Thyroid gland (tissue), 4 donors: Measurements from ENCODE around the gene ZBTB25. TPM values are rescaled to one million over a fixed set of nuclear protein-coding genes. Genes with fewer than 3 reads are reported as not detected.

ENCODE experiments used
- DNase-seq, 2 donors: peaks; one replicate each; pipeline ENCODE4 v3.0.0-alpha.2; 2019
- H3K27ac ChIP-seq, 3 donors: fragments of 200-600 bp; sonication (generic); 1 replicate in 2 of 3; 2 replicates in 1 of 3; pipeline ENCODE4 v1.5.1; 2016 to 2019; ENCODE audit warnings: mild to moderate bottlenecking in 1 of 3, moderate library complexity in 1 of 3
- H3K27me3 ChIP-seq: fragments of 200-600 bp; sonication (generic); one replicate; pipeline ENCODE4 v1.5.1; 2019
- H3K36me3 ChIP-seq, 2 donors: fragments of 200-600 bp; sonication (generic); one replicate each; pipeline ENCODE4 v1.5.1; 2016 to 2019
- H3K4me1 ChIP-seq, 2 donors: fragments of 200-600 bp; sonication (generic); one replicate each; pipeline ENCODE4 v1.5.1; 2017 to 2019
- H3K4me3 ChIP-seq, 3 donors: fragments of 200-600 bp; sonication (generic); replicated peaks in 1 of 3; 1 replicate in 2 of 3; 2 replicates in 1 of 3; pipeline ENCODE4 v1.5.1; 2016; ENCODE audit warnings: mild to moderate bottlenecking in 1 of 3
- H3K9me3 ChIP-seq: fragments of 200-600 bp; sonication (generic); one replicate; pipeline ENCODE4 v1.5.1; 2017
- CTCF ChIP-seq, 6 experiments: fragments of 200-600 bp in 3 of 6; fragments of 450-650 bp in 3 of 6; sonication (generic) in 3 of 6; IDR thresholded peaks; one replicate each; pipeline ENCODE4 v1.5.1; 2016 to 2019; ENCODE audit warnings: antibody characterized with exemption in 6 of 6, mild to moderate bottlenecking in 2 of 6, inconsistent platforms in 1 of 6, moderate library complexity in 1 of 6
- POLR2A ChIP-seq, 2 donors: fragments of 450-650 bp; IDR thresholded peaks; one replicate each; pipeline ENCODE4 v1.6.1; 2017; ENCODE audit warnings: antibody characterized with exemption in 2 of 2, mild to moderate bottlenecking in 2 of 2, moderate library complexity in 1 of 2
- WGBS, 2 donors: methylation state at CpG; one replicate each; pipeline ENCODE4 v1.1.5; 2017; 5-methylcytosine and 5-hydroxymethylcytosine counted together
- intact Hi-C: fragments of 100-400 bp; cut with DNase I; formaldehyde crosslinking; loops from one replicate; pipeline ENCODE4 v1.15.1; 2023
- total RNA-seq, 4 donors: library from RNA; depleted of rRNA; stranded (reverse); fragments of >200 nt; gene quantifications; one replicate each; pipeline ENCODE4 v1.2.3, GENCODE V29; 2016

Gene ZBTB25
- total RNA-seq, 4 donors from 2014 or later = 15.9 to 23.0 (median 17.7) TPM

- Histone ChIP-seq H3K27ac (peak overlapping the region; percentile 50 to 79 (median 74)), H3K4me3 (no peak overlapping the region), H3K4me1 (peaks cover 57 to 58% of the 10 kb centered on the region in 2 donors), H3K27me3 (no peaks in the 10 kb centered on the region), H3K36me3 (no peaks in the 10 kb centered on the region), H3K9me3 (no peaks in the 10 kb centered on the region)
- no peak for TF ChIP-seq CTCF (IDR thresholded peaks at IDR 0.05)
- peak in 1 of 2 donors; percentile 34 for TF ChIP-seq POLR2A (IDR thresholded peaks at IDR 0.05)
- 20 to 28% methylated on average over 1 of the region's 1 CpG for WGBS, 2 donors
- peak; percentile 42 to 45 for DNase-seq
- intact Hi-C loops = no loop called here
Observed at GRCh38 chr14:64515053-64515452, 11.4 kb upstream of the ZBTB25 start.

DNA sequence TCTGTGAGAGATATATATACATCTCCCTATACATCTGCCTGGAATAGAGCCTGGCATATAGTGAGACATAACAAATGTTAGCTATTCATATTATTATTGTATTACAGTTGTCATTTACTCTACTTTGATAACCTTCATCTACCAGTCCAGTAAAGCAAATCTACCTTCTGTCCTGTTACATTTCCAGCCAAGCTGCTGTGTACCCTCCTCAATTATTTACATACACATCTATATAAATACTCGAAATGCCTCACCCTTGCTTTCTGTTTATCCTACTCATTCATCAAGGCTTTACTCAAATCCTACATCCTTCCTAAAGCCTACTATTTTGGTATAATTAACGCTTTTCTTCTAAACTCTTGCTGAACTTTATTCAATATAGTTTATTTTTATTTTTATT lies 9.6 kb upstream of the ZBTB25 start:
- H3K27ac ChIP-seq = no peak overlapping the region
- 90 to 91% methylated on average over 2 of the region's 2 CpGs for WGBS, 2 donors
- no peak for TF ChIP-seq POLR2A (IDR thresholded peaks at IDR 0.05)
- no peak for TF ChIP-seq CTCF (IDR thresholded peaks at IDR 0.05)

DNA sequence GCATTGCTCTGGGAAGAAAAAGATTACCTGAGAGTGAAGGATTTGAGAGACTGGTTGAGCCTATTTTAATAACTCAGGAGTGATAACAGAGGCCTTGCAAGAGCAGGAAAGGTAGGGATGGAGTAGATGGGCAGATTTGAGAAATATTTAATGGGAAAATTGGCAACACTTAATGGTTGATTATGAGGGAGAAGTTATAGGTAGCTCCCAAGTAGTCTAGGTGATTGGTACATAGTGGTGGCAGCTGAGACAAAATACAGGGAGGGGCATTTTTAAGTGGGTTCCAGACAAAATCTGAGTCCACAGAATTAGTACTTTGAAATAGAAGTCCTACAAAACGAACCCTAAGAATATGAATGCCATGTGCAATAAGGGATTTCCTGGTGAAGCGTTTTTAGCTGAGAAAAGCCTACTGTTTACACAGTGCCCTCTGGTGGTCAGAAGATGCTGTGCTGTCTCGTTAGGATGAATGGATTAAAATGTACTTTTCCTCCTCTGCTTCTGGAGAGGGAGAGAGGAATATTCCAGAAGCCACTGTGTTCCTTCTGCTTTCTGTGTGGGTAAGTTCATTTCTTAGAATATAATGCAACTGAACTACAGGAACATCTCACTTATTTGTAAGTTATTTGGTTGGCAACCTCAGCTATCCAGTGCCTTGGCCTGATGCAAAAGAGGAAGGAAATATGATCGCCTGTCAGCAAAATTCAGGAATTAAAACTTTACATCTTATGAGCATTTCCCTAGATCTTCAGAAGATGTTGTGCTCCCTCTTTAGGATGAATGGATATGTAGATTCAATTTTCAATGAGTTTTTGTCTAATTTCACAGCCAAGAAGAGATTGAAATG lies 7.4 kb upstream of the ZBTB25 start:
- 20 to 24% methylated on average over 4 of the region's 4 CpGs for WGBS, 2 donors
- H3K4me1 ChIP-seq = peaks cover 70 to 77% of the 10 kb centered on the region in 2 donors
- no peaks in the 10 kb centered on the region for H3K27me3 ChIP-seq
- TF ChIP-seq POLR2A (IDR thresholded peaks at IDR 0.05) (no peak), CTCF (IDR thresholded peaks at IDR 0.05) (peak; percentile 63 to 96 (median 83))
- H3K9me3 ChIP-seq = no peaks in the 10 kb centered on the region
- H3K4me3 ChIP-seq = no peak overlapping the region
- DNase-seq = peak; percentile 71 to 74
- intact Hi-C loops = no loop called here
- no peaks in the 10 kb centered on the region for H3K36me3 ChIP-seq
- peak overlapping the region; percentile 7 to 33 (median 13) for H3K27ac ChIP-seq

More for the DNA sequence above, 9.6 kb upstream of the ZBTB25 start:
- peaks cover 58 to 66% of the 10 kb centered on the region in 2 donors for H3K4me1 ChIP-seq
- intact Hi-C loops = no loop called here
- no peaks in the 10 kb centered on the region for H3K27me3 ChIP-seq
- no peaks in the 10 kb centered on the region for H3K36me3 ChIP-seq
- H3K4me3 ChIP-seq = no peak overlapping the region
- no peaks in the 10 kb centered on the region for H3K9me3 ChIP-seq
- DNase-seq = no peak

- Histone ChIP-seq H3K36me3 (no peaks in the 10 kb centered on the region), H3K27me3 (no peaks in the 10 kb centered on the region), H3K4me1 (peaks cover 56 to 63% of the 10 kb centered on the region in 2 donors), H3K4me3 (no peak overlapping the region), H3K9me3 (no peaks in the 10 kb centered on the region), H3K27ac (peak overlapping the region in 2 of 3 donors; percentile 8 to 25)
- 84 to 89% methylated on average over 8 of the region's 8 CpGs for WGBS, 2 donors
- intact Hi-C loops = no loop called here
- DNase-seq = no peak
- TF ChIP-seq POLR2A (IDR thresholded peaks at IDR 0.05) (no peak), CTCF (IDR thresholded peaks at IDR 0.05) (no peak)
Observed at GRCh38 chr14:64509036-64509435, 5.4 kb upstream of the ZBTB25 start.

DNA sequence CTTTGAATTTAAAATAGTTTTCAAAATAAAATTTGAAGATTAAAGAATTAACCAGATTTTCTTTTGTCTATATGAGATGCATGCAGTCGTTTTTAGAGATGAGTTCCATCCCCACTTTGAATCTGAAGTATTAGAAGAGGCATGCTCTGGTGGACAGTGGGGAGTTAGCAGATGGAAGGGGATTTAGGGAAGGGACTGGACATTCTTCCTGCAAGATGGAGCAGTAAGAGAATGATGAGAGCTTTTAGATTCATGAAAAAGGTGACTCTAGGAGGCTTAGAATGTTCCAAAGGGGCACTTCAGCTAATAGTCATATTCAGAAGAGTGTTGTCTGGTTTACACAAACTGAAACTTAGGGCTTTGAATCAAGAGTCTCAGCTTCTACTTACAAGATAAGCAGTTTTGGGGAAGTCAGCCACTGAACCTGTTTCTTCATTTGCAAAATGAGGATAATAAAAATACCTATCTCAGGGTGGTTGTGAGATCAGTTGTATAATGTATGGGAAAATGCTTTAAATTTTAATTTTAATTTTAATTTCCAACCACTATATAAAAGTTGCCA lies 4.7 kb upstream of the ZBTB25 start:
- intact Hi-C loops = no loop called here
- no peaks in the 10 kb centered on the region for H3K9me3 ChIP-seq
- no peak for DNase-seq
- TF ChIP-seq CTCF (IDR thresholded peaks at IDR 0.05) (no peak), POLR2A (IDR thresholded peaks at IDR 0.05) (no peak)
- H3K4me3 ChIP-seq = no peak overlapping the region
- WGBS, 2 donors = 19 to 22% methylated on average over 1 of the region's 1 CpG
- no peaks in the 10 kb centered on the region for H3K27me3 ChIP-seq
- H3K36me3 ChIP-seq = no peaks in the 10 kb centered on the region
- H3K27ac ChIP-seq = peak overlapping the region in 2 of 3 donors; percentile 25 to 100
- peaks cover 48 to 63% of the 10 kb centered on the region in 2 donors for H3K4me1 ChIP-seq
